RWPE2 (cell line): ENCODE measurements around the gene CREB3L1.

Experiments used
- ATAC-seq: fragments of 200-7000 bp; cut with Tn5 transposase; 3 replicates; pipeline ENCODE4 v1.9.1; 2021; ENCODE audit warnings: low read depth
- DNase-seq: peaks from one replicate; pipeline ENCODE4 v3.0.0-alpha.2; 2020; ENCODE audit warnings: low spot score
- H3K27ac ChIP-seq: fragments of 450-650 bp; 2 replicates; pipeline ENCODE4 v1.5.1; 2017; ENCODE audit warnings: mild to moderate bottlenecking; ENCODE audit not compliant: poor library complexity, severe bottlenecking
- H3K27me3 ChIP-seq: fragments of 250-450 bp; sonication (Bioruptor Pico); 2 replicates; pipeline ENCODE4 v1.5.1; 2021; ENCODE audit warnings: mild to moderate bottlenecking, moderate library complexity; ENCODE audit not compliant: insufficient read depth, poor library complexity, severe bottlenecking
- H3K36me3 ChIP-seq: fragments of 250-450 bp; sonication (Bioruptor Pico); 2 replicates; pipeline ENCODE4 v1.5.1; 2020; ENCODE audit warnings: low read depth, mild to moderate bottlenecking, moderate library complexity
- H3K4me1 ChIP-seq: fragments of 250-450 bp; sonication (Bioruptor Pico); 2 replicates; pipeline ENCODE4 v1.5.1; 2021; ENCODE audit warnings: mild to moderate bottlenecking, moderate library complexity; ENCODE audit not compliant: insufficient read depth, poor library complexity, severe bottlenecking
- H3K4me3 ChIP-seq: fragments of 250-450 bp; sonication (Bioruptor Pico); 2 replicates; pipeline ENCODE4 v1.5.1; 2021; ENCODE audit warnings: mild to moderate bottlenecking, moderate library complexity; ENCODE audit not compliant: severe bottlenecking
- H3K9me3 ChIP-seq: fragments of 250-450 bp; sonication (Bioruptor Pico); 2 replicates; pipeline ENCODE4 v1.5.1; 2021; ENCODE audit warnings: mild to moderate bottlenecking, moderate library complexity; ENCODE audit not compliant: severe bottlenecking
- CTCF ChIP-seq: fragments of 450-650 bp; IDR thresholded peaks from one replicate; pipeline ENCODE4 v1.5.1; 2017; ENCODE audit warnings: mild to moderate bottlenecking, moderate library complexity; ENCODE audit not compliant: poor library complexity, severe bottlenecking

Gene CREB3L1

GRCh38 chr11:46366661-46367161, 89.2 kb downstream of the CREB3L1 start:
- Histone ChIP-seq H3K36me3 (peaks cover 21% of the 10 kb centered on the region; the same call in 1 of the 2 replicates), H3K4me1 (peaks cover 14% of the 10 kb centered on the region), H3K27ac (no peak overlapping the region), H3K9me3 (no peaks in the 10 kb centered on the region), H3K27me3 (no peaks in the 10 kb centered on the region), H3K4me3 (no peak overlapping the region)
- DNase-seq: no peak
- no peak for TF ChIP-seq CTCF
- no peak for ATAC-seq

DNA sequence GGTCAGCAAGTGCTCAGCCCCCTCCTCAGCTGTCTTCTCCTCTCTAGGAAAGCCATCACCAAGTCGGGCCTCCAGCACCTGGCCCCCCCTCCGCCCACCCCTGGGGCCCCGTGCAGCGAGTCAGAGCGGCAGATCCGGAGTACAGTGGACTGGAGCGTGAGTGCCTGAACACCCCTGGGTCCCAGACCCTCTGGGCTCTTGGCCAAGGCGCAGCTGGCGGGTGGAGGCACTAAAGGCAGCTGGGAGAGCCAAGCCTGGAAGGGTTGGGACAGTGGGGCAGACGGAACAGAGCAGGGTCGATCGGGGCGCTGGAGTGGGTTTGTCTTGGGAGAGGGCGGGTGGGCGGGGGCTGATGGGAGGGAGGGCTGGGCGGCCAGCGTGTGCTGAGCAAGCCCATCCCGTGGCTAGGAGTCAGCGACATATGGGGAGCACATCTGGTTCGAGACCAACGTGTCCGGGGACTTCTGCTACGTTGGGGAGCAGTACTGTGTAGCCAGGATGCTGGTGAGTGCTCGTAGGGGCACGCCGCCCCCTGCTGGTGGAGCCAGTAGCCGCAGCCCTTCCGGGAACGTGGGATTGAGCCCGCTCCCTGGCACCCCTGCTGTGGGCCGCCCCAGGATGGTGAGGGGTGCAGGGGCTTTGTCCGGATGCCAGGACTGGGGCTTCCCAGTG, 89.9 kb downstream of the CREB3L1 start:
- no peak overlapping the region for H3K27ac ChIP-seq

GRCh38 chr11:46367916-46368267, 90.4 kb downstream of the CREB3L1 start:
- TF ChIP-seq CTCF: peak; percentile 44
- Histone ChIP-seq H3K4me3 (no peak overlapping the region), H3K27me3 (no peaks in the 10 kb centered on the region), H3K36me3 (peaks cover 21% of the 10 kb centered on the region), H3K9me3 (no peaks in the 10 kb centered on the region), H3K4me1 (peaks cover 6% of the 10 kb centered on the region), H3K27ac (no peak overlapping the region)
- DNase-seq (no peak), ATAC-seq (no peak)

More for the DNA sequence above, 89.9 kb downstream of the CREB3L1 start:
- ATAC-seq (0 out of 3 replicates have a peak, but pooled peaks have one; percentile 22), DNase-seq (no peak)
- no peaks in the 10 kb centered on the region for H3K9me3 ChIP-seq
- peaks cover 21% of the 10 kb centered on the region for H3K36me3 ChIP-seq
- no peak overlapping the region for H3K4me3 ChIP-seq
- TF ChIP-seq CTCF: peak; percentile 73
- H3K27me3 ChIP-seq: no peaks in the 10 kb centered on the region
- peaks cover 12% of the 10 kb centered on the region for H3K4me1 ChIP-seq

DNA sequence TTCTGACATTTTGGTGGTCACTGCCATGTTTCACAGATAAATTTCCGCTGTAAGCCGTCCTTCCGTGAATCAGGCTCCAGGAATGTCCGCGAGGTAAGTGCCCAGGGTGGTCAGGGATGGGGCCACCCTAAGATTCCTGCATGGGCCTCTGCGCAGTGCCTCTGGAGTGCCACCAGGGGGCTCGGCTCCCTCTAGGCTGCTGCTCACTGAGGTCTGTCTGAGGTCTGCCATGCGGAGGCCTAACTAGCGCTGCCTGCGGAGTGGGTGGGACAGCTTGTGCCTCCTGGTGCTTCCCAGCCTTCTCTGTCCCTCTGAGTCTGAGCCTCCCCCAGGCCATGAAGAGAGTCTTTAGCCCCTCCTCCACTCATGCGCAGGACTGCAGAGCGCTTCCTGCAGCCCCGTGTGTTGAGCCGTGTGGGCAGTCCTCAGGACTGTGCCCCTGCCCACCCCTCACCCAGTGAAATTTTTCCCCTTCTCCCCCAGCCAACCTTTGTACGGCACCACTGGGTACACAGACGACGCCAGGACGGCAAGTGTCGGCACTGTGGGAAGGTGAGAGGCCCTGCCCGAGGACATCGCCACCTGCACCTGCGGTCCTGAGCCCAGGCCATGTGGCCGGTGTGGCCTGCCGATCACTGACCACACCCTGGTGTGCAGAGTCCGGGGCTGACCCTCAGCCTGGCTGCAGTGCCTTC, 92.1 kb downstream of the CREB3L1 start:
- TF ChIP-seq CTCF: peak; percentile 79
- Histone ChIP-seq H3K4me1 (no peaks in the 10 kb centered on the region), H3K27me3 (no peaks in the 10 kb centered on the region), H3K27ac (no peak overlapping the region), H3K9me3 (no peaks in the 10 kb centered on the region), H3K36me3 (peaks cover 21% of the 10 kb centered on the region), H3K4me3 (no peak overlapping the region)
- ATAC-seq: peak; percentile 73
- DNase-seq: no peak

- no peaks in the 10 kb centered on the region for H3K27me3 ChIP-seq
- H3K9me3 ChIP-seq: no peaks in the 10 kb centered on the region
- H3K4me1 ChIP-seq: no peaks in the 10 kb centered on the region
- H3K27ac ChIP-seq: no peak overlapping the region
- H3K36me3 ChIP-seq: peaks cover 27% of the 10 kb centered on the region
- DNase-seq (no peak), ATAC-seq (no peak)
- no peak overlapping the region for H3K4me3 ChIP-seq
- TF ChIP-seq CTCF: no peak
Measured at GRCh38 chr11:46370253-46370652, 92.8 kb downstream of the CREB3L1 start.
